NCI-H187 treated with DMSO at 0.1 percent for 48 hours (cell line): Measurements from ENCODE around the gene OBSL1.

Experiments
- DNase-seq: peaks from one replicate; lab custom pipeline; 2025; lab: John Stamatoyannopoulos, UW

OBSL1 gene

DNA sequence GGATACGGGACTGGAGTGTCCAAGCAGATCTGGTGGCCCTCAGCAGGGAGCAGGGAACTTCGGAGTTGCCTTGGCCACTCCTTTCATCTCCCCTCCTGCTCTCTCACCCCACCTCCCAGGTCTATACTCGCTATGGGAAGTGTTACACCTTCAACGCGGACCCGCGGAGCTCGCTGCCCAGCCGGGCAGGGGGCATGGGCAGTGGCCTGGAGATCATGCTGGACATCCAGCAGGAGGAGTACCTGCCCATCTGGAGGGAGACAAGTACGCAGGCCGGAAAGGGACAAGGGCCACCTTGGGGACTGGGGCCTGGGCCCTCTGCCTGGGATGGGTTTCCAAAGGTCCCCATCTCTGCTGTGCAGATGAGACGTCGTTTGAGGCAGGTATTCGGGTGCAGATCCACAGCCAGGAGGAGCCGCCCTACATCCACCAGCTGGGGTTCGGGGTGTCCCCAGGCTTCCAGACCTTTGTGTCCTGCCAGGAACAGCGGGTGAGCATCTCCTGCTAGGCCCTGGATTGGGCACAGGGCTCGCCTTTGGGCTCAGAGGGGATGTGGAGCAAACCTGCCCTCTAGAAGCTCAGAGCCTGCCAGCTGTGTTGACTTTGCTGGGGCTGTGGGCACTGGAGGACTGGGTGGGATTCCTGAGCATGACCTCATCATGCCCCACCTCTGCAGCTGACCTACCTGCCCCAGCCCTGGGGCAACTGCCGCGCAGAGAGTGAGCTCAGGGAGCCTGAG is 39.5 kb downstream of the OBSL1 start:
- no peak for DNase-seq

- no peak for DNase-seq
These were observed 41.0 kb downstream of the OBSL1 start for GRCh38 chr2:219530048-219530963.

DNA sequence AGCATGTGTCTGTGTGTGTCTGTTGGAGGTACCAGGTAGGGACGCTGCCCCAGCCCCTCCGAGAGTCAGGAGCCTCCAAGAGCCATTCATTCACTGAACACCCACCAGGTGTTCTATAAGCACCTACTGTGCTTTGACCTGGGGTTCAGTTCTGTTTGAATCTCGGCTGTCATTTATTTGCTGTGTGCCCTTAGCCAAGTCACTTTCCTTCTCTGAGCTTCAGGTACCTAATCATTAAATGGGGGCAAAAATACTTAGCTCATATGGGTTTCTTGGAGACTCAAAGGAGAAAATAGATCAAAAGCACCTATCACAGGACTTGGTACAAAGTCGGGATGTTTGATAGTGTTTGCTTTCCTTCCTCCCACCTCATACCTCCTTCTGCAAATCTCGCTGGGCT is 43.9 kb downstream of the OBSL1 start:
- no peak for DNase-seq

GRCh38 chr2:219527076-219527394 is 44.3 kb downstream of the OBSL1 start:
- DNase-seq = no peak

DNA sequence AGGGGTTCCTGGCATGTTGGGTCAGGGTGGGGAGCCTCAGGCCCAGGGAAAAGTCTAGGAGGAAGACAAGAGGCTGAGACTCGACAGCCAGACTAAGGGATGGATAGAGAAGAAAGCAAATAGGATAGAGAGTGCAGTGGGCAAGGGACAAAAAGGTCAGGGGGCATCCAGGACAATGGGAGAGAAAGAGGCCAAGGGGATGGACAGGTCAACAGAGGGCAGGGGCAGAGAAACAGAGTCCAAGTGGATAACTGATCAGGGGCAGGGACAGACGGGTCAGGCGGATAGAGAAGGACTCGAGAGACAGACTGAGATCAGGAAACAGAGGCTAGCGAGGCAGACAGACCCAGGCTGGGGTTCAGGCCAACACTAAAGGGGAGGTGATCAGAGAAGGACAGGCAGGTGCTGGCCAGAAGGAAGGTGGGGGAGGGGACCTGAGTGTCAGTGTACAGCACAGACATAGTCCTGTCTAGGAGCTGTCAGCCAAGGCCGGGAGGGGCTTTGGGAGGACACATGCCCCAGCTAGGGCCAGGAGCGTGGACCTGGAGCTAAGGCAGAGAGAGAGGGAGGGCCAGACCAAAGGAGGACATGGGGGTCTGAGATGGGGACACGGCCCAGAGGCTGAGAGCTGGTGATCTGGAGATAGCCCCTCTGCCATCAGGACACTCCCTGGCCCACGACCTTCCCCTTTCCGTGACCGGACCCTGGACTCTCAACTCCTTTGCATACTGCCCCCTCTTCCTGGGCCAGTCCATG is 44.8 kb downstream of the OBSL1 start:
- DNase-seq = no peak

DNA sequence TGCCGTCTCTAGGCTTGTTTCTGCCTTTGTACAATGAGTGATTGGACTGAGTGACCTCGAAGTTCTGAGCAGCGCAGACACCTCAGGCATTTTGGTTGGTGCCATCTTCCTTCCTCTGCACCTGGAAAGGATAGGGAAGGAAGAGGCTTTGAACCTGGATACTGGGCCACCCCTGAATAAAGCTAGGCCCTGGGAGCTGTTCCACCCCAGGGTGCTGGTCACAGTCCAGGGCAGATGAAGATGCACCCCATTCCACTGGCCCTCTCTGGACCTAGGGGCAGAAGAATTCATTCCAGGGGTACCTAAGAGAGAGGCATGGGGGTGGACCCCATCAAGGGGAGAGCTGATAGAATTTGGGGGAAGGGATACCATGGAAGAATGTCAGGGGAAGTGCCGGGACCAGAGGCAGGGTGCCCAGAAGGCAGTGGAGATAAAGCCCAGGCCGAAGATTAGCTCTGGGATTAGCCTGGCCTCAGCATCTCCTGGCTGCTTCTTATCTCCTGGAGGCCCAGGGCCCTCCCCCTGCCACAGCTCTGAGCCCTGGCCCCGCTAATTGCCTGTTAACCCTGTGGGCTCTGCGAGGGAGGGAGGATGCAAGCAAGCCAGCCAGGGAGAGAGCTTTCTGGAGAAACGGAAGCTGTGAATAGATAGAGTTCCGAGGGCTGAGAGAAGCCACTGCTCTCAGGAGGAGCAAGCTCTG is 45.7 kb downstream of the OBSL1 start:
- no peak for DNase-seq

DNA sequence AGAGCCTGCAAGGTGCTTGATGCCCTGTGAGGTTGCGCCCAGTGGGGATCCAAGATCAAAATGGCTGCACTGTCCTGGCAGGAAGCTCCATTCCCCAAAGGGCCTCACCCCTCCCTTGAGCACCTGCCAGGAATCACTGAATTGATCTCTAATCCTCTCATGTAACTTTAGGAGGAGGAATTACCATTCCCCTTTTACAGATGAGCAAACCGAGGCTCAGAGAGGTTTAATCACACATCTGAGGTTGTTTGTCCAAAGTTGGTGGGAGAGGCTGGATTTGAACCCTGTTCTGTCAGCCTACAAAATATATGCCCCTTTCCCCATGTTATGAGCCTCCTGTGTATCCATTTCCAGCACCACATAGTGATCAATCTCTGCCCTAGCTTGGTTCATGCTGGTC is 46.5 kb downstream of the OBSL1 start:
- DNase-seq = no peak

DNA sequence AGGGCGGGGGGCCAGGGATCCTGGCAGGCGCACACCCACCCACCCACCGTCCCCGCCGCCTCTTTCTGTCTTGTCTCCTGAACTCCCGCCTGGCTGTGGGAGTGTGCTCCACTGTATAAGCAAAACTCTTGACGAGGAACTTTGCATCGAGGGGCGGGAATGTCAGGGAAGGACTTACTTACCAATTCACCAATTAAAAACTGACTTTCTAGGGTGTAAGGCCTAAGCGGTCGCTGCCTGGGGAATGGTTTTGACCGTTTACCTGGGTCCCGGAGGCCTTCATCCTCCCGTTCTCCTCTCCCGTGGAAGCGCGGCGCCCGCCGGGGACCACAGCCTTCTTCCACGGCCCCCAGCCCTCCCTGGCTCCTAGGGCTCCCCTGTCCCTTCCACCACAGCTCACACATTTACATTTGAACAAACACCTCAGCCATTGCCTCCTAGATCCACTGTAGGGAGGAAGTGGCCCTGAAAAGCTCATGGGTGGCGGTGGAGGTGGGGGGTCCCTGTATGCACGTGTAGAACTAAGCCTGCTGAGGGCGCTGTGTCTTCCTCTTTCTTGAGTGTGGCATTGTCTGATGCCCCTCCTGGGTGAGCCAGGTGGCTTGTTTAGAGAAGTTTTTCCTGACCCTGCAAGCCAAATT is 48.2 kb downstream of the OBSL1 start:
- DNase-seq = no peak

GRCh38 chr2:219522111-219523030 is 49.0 kb downstream of the OBSL1 start:
- DNase-seq = no peak

- DNase-seq = no peak
These were observed 50.1 kb downstream of the OBSL1 start for GRCh38 chr2:219521066-219521880.

GRCh38 chr2:219520079-219520478 is 51.3 kb downstream of the OBSL1 start:
- no peak for DNase-seq

- DNase-seq = no peak
These were observed 51.8 kb downstream of the OBSL1 start for GRCh38 chr2:219519526-219519916.

GRCh38 chr2:219517954-219518778 is 53.2 kb downstream of the OBSL1 start:
- DNase-seq = no peak

GRCh38 chr2:219516888-219517287 is 54.5 kb downstream of the OBSL1 start:
- DNase-seq = no peak

DNA sequence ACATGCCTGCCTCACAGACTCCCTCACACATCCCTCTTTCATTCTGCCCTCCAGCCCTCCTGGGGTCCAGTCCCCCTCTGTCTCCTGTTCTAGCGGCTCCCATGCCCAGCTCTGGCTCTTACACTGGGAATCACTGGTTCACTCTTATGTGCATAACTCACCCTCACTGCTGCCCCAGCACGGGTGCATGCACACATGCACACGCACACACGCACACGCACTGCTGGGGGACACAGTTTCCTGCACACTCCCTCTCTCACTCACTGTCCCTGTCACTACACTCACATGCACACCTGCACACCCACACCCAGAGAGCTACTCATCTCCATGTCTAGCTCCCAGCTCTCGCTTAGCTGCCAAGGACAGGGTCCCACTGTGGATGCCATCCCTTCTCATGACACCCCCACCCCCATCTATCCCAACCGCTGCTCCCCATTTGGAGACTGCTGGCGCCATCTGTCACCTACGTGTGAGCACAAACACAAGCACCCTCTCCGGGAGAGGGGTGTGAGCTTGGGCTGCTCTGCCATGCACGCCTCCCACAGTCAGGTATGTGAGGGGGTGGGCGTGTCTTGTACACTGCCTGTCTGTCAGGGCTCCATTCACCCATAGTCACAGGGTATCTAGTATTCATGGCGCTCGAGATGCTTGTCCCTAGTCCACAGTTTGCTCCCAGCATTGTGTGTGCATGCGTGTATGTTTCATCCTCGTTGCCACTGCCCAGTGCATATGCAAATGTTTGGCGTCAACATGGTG is 55.3 kb downstream of the OBSL1 start:
- no peak for DNase-seq

DNA sequence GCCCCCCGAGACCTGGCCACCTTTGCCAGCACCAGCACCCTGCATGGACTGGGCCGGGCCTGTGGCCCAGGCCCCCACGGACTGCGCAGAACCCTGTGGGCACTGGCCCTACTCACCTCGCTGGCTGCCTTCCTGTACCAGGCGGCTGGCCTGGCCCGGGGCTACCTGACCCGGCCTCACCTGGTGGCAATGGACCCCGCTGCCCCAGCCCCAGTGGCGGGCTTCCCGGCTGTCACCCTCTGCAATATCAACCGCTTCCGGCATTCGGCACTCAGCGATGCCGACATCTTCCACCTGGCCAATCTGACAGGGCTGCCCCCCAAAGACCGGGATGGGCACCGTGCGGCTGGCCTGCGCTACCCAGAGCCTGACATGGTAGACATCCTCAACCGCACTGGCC is 56.5 kb downstream of the OBSL1 start:
- no peak for DNase-seq

DNA sequence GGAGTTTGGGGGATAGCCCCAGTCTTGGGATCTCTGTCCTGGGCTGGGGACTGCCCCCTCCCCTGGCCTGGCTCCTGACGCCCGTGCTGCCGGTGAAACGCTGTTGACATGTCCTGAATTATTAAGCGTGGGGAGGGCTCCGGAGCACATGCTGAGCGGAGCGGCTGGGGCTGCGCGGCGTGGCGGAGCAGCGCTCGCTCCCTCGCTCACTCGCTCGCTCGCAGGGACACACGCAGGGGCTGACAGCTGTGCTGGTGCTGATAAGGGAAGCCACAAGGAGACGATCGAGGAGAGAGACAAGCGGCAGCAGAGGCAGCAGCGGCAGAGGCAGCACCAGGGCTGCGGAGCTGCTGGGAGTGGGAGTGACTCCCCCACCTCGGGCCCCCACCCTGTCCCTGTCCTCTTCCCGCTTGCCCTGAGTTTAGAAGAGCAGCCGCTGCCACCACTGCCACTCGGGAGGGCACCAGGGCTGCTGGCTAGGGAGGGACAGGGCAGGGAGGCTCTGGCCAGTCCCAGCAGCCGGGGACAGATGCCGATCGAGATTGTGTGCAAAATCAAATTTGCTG is 57.1 kb downstream of the OBSL1 start, which contains the start of gene ASIC4:
Gene ASIC4, plus strand, starts transcription at position 287 of the 566 bp plus-strand sequence. Its CDS starts 243 bp downstream, at position 530.
- no peak for DNase-seq
